ENCODE results near the gene COG8. TPM values are rescaled to one million over a fixed set of nuclear protein-coding genes. Genes with fewer than 3 reads are reported as not detected.

Gene COG8
- total and polyA plus RNA-seq, 2 experiments from 2014 or later: 54.5 to 95.3 TPM

DNA sequence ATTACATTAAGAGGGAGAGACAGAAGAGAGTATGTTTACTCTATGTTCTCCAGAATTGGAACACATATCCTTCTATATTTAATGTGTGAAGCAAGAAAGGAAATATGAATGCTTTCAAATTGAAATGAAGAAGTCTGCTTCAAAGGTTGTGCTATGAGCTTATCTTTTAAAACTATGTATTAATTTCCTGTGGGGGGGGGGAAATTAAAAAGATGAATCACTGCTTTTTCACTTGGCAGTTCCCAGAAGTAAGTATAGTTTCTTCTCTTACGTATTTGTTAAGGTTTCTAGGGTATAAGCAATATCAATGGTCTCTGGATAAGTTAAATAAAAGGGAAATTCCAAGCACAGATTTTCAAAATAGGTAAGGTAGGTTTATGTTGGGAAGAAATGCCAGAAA is 39.4 kb upstream of the COG8 start:
- DNase-seq (ENCODE audit: low read depth in 1 of 2, low spot score in 1 of 2): peak in 1 of 2 donors; percentile 66
- H3K9me3 ChIP-seq (ENCODE audit: low read depth): no peaks in the 10 kb centered on the region
- TF ChIP-seq, protein P1, sequence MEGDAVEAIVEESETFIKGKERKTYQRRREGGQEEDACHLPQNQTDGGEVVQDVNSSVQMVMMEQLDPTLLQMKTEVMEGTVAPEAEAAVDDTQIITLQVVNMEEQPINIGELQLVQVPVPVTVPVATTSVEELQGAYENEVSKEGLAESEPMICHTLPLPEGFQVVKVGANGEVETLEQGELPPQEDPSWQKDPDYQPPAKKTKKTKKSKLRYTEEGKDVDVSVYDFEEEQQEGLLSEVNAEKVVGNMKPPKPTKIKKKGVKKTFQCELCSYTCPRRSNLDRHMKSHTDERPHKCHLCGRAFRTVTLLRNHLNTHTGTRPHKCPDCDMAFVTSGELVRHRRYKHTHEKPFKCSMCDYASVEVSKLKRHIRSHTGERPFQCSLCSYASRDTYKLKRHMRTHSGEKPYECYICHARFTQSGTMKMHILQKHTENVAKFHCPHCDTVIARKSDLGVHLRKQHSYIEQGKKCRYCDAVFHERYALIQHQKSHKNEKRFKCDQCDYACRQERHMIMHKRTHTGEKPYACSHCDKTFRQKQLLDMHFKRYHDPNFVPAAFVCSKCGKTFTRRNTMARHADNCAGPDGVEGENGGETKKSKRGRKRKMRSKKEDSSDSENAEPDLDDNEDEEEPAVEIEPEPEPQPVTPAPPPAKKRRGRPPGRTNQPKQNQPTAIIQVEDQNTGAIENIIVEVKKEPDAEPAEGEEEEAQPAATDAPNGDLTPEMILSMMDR (IDR thresholded peaks at IDR 0.05; ENCODE audit: low read depth, low read length): no peak
- H3K27ac ChIP-seq: no peak overlapping the region
- H3K27me3 ChIP-seq: no peaks in the 10 kb centered on the region
- peaks cover 12% of the 10 kb centered on the region for H3K4me1 ChIP-seq (ENCODE audit: low read depth)
- H3K4me3 ChIP-seq: no peak overlapping the region
- peaks cover 59% of the 10 kb centered on the region for H3K36me3 ChIP-seq

DNA sequence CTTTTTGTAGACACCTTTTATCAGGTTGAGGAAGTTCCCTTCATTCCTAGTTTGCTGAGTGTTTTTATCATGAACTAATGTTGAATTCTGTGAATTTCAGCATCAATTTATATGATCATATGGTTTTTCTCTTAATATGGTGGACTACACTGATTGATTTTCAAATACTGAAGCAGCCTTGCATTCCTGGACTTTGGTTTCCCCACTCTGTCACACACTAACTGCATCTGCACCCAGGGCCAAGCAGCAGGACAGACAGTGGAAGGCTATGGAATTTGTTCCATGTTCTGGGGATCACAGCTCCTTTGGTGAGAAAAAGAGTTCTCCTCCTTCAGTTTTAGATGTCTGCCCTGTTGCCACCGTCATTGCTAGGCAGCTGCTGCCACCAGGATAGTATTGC is 38.7 kb upstream of the COG8 start:
- H3K27me3 ChIP-seq: no peaks in the 10 kb centered on the region
- TF ChIP-seq, protein P1 (IDR thresholded peaks at IDR 0.05; ENCODE audit: low read depth, low read length): no peak
- H3K27ac ChIP-seq: no peak overlapping the region
- peaks cover 6% of the 10 kb centered on the region for H3K4me1 ChIP-seq (ENCODE audit: low read depth)
- H3K9me3 ChIP-seq (ENCODE audit: low read depth): no peaks in the 10 kb centered on the region
- no peak for DNase-seq (ENCODE audit: low read depth in 1 of 2, low spot score in 1 of 2)
- no peak overlapping the region for H3K4me3 ChIP-seq
- H3K36me3 ChIP-seq: peaks cover 58% of the 10 kb centered on the region

DNA sequence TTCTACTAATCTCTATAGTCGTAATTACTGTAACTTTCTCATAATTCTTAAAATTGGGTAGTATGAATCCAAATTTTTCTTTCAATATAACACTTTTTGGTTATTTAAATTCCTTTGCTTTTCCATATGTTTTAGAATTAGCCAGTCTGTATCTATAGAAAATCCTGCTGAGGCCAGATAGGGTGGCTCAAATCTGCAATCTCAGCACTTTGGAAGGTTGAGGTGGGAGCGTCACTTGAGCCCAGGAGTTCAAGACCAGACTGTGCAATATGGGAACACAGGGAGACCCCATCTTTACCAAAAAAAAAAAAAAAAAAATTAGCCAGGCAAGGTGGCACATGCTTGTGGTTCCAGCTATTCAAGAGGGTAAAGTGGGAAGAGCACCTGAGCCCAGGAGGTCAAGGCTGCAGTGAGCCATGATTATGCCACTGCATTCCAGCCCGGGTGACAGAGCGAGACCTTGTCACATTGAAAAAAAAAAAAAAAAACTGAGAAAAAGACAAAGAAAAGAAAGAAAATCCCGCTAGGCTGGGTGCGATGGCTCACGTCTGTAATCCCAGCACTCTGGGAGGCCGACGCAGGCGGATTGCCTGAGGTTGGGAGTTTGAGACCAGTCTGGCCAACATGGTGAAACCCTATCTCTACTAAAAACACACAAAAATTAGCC is 37.2 kb upstream of the COG8 start:
- Histone ChIP-seq H3K27me3 (no peaks in the 10 kb centered on the region), H3K4me1 (ENCODE audit: low read depth) (no peaks in the 10 kb centered on the region), H3K9me3 (ENCODE audit: low read depth) (no peaks in the 10 kb centered on the region), H3K27ac (no peak overlapping the region), H3K4me3 (no peak overlapping the region), H3K36me3 (peaks cover 51% of the 10 kb centered on the region)
- no peak for DNase-seq (ENCODE audit: low read depth in 1 of 2, low spot score in 1 of 2)
- TF ChIP-seq, protein P1 (IDR thresholded peaks at IDR 0.05; ENCODE audit: low read depth, low read length): no peak

DNA sequence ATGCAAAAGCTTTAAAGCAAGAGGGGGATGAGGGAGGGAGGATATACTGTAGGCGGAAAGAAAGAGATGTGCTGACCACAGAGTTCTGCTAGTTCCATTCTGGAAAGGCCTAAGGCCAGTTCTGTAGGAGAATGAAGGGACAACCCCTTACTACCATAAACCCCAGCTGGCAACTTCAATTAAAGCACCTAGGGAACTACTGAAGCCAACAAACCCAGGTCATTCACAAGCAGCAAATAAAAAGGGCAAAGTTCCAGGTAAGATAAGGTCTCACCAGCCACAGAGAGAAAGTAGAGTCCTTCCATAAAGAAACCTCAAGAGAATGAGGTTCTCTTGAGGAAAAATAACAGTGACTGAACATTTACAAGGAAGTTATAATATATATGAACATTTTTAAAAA is 33.7 kb upstream of the COG8 start:
- H3K36me3 ChIP-seq: peaks cover 48% of the 10 kb centered on the region
- H3K27ac ChIP-seq: no peak overlapping the region
- no peaks in the 10 kb centered on the region for H3K4me1 ChIP-seq (ENCODE audit: low read depth)

DNA sequence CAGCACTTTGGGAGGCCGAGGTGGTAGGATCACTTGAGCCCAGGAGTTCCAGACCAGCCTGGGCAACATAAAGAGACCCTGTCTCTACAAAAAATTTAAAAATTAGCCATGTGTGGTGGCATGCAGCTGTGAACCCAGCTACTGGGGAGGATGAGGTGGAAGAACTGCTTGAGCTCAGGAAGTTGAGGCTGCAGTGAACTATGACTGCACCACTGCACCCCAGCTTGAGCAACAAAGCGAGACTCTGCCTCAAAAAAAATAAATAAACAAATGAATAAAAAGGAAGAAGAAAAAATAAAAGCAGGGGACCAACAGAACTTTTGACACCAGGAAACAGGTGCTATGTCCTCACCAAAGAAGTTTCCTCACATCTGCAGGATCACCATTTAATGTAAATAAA is 32.2 kb upstream of the COG8 start:
- H3K9me3 ChIP-seq (ENCODE audit: low read depth): no peaks in the 10 kb centered on the region
- TF ChIP-seq, protein P1 (IDR thresholded peaks at IDR 0.05; ENCODE audit: low read depth, low read length): no peak
- no peaks in the 10 kb centered on the region for H3K4me1 ChIP-seq (ENCODE audit: low read depth)
- H3K36me3 ChIP-seq: peaks cover 62% of the 10 kb centered on the region
- H3K27me3 ChIP-seq: no peaks in the 10 kb centered on the region
- no peak for DNase-seq (ENCODE audit: low read depth in 1 of 2, low spot score in 1 of 2)
- no peak overlapping the region for H3K27ac ChIP-seq
- no peak overlapping the region for H3K4me3 ChIP-seq

More for the DNA sequence above, 33.7 kb upstream of the COG8 start:
- TF ChIP-seq, protein P1 (IDR thresholded peaks at IDR 0.05; ENCODE audit: low read depth, low read length): no peak
- DNase-seq (ENCODE audit: low read depth in 1 of 2, low spot score in 1 of 2): no peak
- no peak overlapping the region for H3K4me3 ChIP-seq
- H3K27me3 ChIP-seq: no peaks in the 10 kb centered on the region
- no peaks in the 10 kb centered on the region for H3K9me3 ChIP-seq (ENCODE audit: low read depth)
